ENCODE results near the gene PES1.
"Not testable (repeated sequence)": the region's sequence is repeated elsewhere in the genome, so short reads cannot be mapped to it uniquely, and the experiment has no call there.

PES1 gene

GRCh38 chr22:30552719-30553118 is 39.0 kb downstream of the PES1 start:
- no peak for DNase-seq (ENCODE audit: low read depth)

GRCh38 chr22:30551813-30552212 is 39.9 kb downstream of the PES1 start:
- not testable (repeated sequence) for DNase-seq (ENCODE audit: low read depth)

- no peak for DNase-seq (ENCODE audit: low read depth)
Observed at GRCh38 chr22:30547188-30547587, 44.5 kb downstream of the PES1 start.

GRCh38 chr22:30546616-30547015 is 45.1 kb downstream of the PES1 start, which contains the start of gene SEC14L6:
SEC14L6 (minus strand) TSS chr22:30546741; CDS start chr22:30546682, 59 bp downstream.
- no peak for DNase-seq (ENCODE audit: low read depth)

GRCh38 chr22:30542811-30543188 is 48.9 kb downstream of the PES1 start:
- no peak for DNase-seq (ENCODE audit: low read depth)

GRCh38 chr22:30541961-30542810 is 49.5 kb downstream of the PES1 start:
- no peak for DNase-seq (ENCODE audit: low read depth)

- DNase-seq (ENCODE audit: low read depth): not testable (repeated sequence)
Observed at GRCh38 chr22:30541511-30541910, 50.2 kb downstream of the PES1 start.

GRCh38 chr22:30539368-30539767 is 52.3 kb downstream of the PES1 start:
- no peak for DNase-seq (ENCODE audit: low read depth)

- DNase-seq (ENCODE audit: low read depth): peak; percentile 57
Observed at GRCh38 chr22:30538280-30538679, 53.4 kb downstream of the PES1 start.

- no peak for DNase-seq (ENCODE audit: low read depth)
Observed at GRCh38 chr22:30537083-30537731, 54.5 kb downstream of the PES1 start.

GRCh38 chr22:30535182-30535581 is 56.5 kb downstream of the PES1 start:
- no peak for DNase-seq (ENCODE audit: low read depth)

GRCh38 chr22:30531651-30532608 is 59.8 kb downstream of the PES1 start:
- DNase-seq (ENCODE audit: low read depth): no peak

GRCh38 chr22:30526656-30527055 is 65.1 kb downstream of the PES1 start:
- no peak for DNase-seq (ENCODE audit: low read depth)

Measured in EH (cell line).